HUES48 (cell line): ENCODE data around the gene EZH2.
A peak's percentile ranks its signal among the peaks of the same experiment; 100 is the strongest.

Source experiments
- H3K27ac ChIP-seq: one replicate; pipeline ENCODE4 v1.7.0; 2013; ENCODE audit warnings: low read depth, low read length, inconsistent platforms
- H3K27me3 ChIP-seq: 2 replicates; pipeline ENCODE4 v1.6.1; 2013; ENCODE audit warnings: mild to moderate bottlenecking, low read length; ENCODE audit not compliant: control insufficient read depth, insufficient read depth
- H3K36me3 ChIP-seq: 2 replicates; pipeline ENCODE4 v1.6.1; 2013; ENCODE audit warnings: low read length; ENCODE audit not compliant: control insufficient read depth, insufficient read depth
- H3K4me1 ChIP-seq: 2 replicates; pipeline ENCODE4 v1.6.1; 2013; ENCODE audit warnings: mild to moderate bottlenecking, low read length; ENCODE audit not compliant: control insufficient read depth, insufficient read depth
- H3K4me3 ChIP-seq: 2 replicates; pipeline ENCODE4 v1.5.1; 2013; ENCODE audit warnings: mild to moderate bottlenecking, low read depth, low read length
- H3K9ac ChIP-seq: 2 replicates; pipeline ENCODE4 v1.6.1; 2013; ENCODE audit warnings: mild to moderate bottlenecking, low read depth, low read length, moderate library complexity
- H3K9me3 ChIP-seq: 2 replicates; pipeline ENCODE4 v1.6.1; 2013; ENCODE audit warnings: low read length; ENCODE audit not compliant: control insufficient read depth, insufficient read depth

EZH2 gene

GRCh38 chr7:148809856-148810255 is 74.2 kb downstream of the EZH2 start:
- Histone ChIP-seq H3K9ac (no peak overlapping the region), H3K4me1 (no peaks in the 10 kb centered on the region; the same call in 1 of the 2 replicates), H3K27ac (no peak overlapping the region), H3K4me3 (no peak overlapping the region), H3K27me3 (no peaks in the 10 kb centered on the region), H3K36me3 (peaks cover 91% of the 10 kb centered on the region), H3K9me3 (no peaks in the 10 kb centered on the region)

- Histone ChIP-seq H3K9me3 (no peaks in the 10 kb centered on the region), H3K4me1 (no peaks in the 10 kb centered on the region; the same call in 1 of the 2 replicates), H3K9ac (no peak overlapping the region), H3K27ac (no peak overlapping the region), H3K27me3 (no peaks in the 10 kb centered on the region), H3K36me3 (peaks cover 67% of the 10 kb centered on the region), H3K4me3 (no peak overlapping the region)
Measured at GRCh38 chr7:148807436-148807835, 76.7 kb downstream of the EZH2 start.

- H3K36me3 ChIP-seq = peaks cover 62% of the 10 kb centered on the region
- no peak overlapping the region for H3K27ac ChIP-seq
- no peaks in the 10 kb centered on the region; the same call in 1 of the 2 replicates for H3K4me1 ChIP-seq
- H3K4me3 ChIP-seq = no peak overlapping the region
- H3K9ac ChIP-seq = no peak overlapping the region
- no peaks in the 10 kb centered on the region for H3K27me3 ChIP-seq
- no peaks in the 10 kb centered on the region for H3K9me3 ChIP-seq
Measured at GRCh38 chr7:148806187-148806586, 77.9 kb downstream of the EZH2 start.

- Histone ChIP-seq H3K9me3 (no peaks in the 10 kb centered on the region), H3K4me1 (peaks cover 13% of the 10 kb centered on the region), H3K27ac (no peak overlapping the region), H3K4me3 (no peak overlapping the region), H3K36me3 (peaks cover 62% of the 10 kb centered on the region), H3K27me3 (no peaks in the 10 kb centered on the region), H3K9ac (no peak overlapping the region)
Measured at GRCh38 chr7:148804343-148805235, 79.5 kb downstream of the EZH2 start.

- 0 out of 2 replicates have a peak, but pooled peaks cover 2% of the 10 kb centered on the region for H3K9me3 ChIP-seq
- no peak overlapping the region for H3K27ac ChIP-seq
- H3K36me3 ChIP-seq = peaks cover 63% of the 10 kb centered on the region
- no peak overlapping the region for H3K9ac ChIP-seq
- no peak overlapping the region for H3K4me3 ChIP-seq
- H3K4me1 ChIP-seq = peaks cover 14% of the 10 kb centered on the region
- no peaks in the 10 kb centered on the region for H3K27me3 ChIP-seq
Measured at GRCh38 chr7:148803094-148803493, 81.0 kb downstream of the EZH2 start.

- H3K27ac ChIP-seq = no peak overlapping the region
- peaks cover 14% of the 10 kb centered on the region for H3K4me1 ChIP-seq
- H3K9ac ChIP-seq = no peak overlapping the region
- no peak overlapping the region for H3K4me3 ChIP-seq
- peaks cover 63% of the 10 kb centered on the region for H3K36me3 ChIP-seq
- no peaks in the 10 kb centered on the region for H3K27me3 ChIP-seq
- 0 out of 2 replicates have a peak, but pooled peaks cover 2% of the 10 kb centered on the region for H3K9me3 ChIP-seq
Measured at GRCh38 chr7:148802101-148802493, 82.0 kb downstream of the EZH2 start.

GRCh38 chr7:148800677-148801076 is 83.4 kb downstream of the EZH2 start:
- Histone ChIP-seq H3K27me3 (no peaks in the 10 kb centered on the region), H3K36me3 (peaks cover 63% of the 10 kb centered on the region), H3K9me3 (0 out of 2 replicates have a peak, but pooled peaks cover 2% of the 10 kb centered on the region), H3K27ac (peak overlapping the region; percentile 58), H3K4me3 (no peak overlapping the region), H3K9ac (no peak overlapping the region), H3K4me1 (peaks cover 14% of the 10 kb centered on the region)

- 0 out of 2 replicates have a peak, but pooled peaks cover 2% of the 10 kb centered on the region for H3K9me3 ChIP-seq
- no peaks in the 10 kb centered on the region for H3K27me3 ChIP-seq
- no peak overlapping the region for H3K4me3 ChIP-seq
- H3K4me1 ChIP-seq = peaks cover 14% of the 10 kb centered on the region
- no peak overlapping the region for H3K9ac ChIP-seq
- H3K27ac ChIP-seq = peak overlapping the region; percentile 63
- peaks cover 64% of the 10 kb centered on the region for H3K36me3 ChIP-seq
Measured at GRCh38 chr7:148799893-148800555, 84.1 kb downstream of the EZH2 start.

GRCh38 chr7:148796841-148797240 is 87.2 kb downstream of the EZH2 start:
- Histone ChIP-seq H3K36me3 (peaks cover 89% of the 10 kb centered on the region), H3K27ac (no peak overlapping the region), H3K9me3 (0 out of 2 replicates have a peak, but pooled peaks cover 2% of the 10 kb centered on the region)

GRCh38 chr7:148794476-148794875 is 89.6 kb downstream of the EZH2 start:
- no peak overlapping the region for H3K27ac ChIP-seq
- H3K36me3 ChIP-seq = peaks cover 91% of the 10 kb centered on the region
- H3K9ac ChIP-seq = no peak overlapping the region
- H3K9me3 ChIP-seq = 0 out of 2 replicates have a peak, but pooled peaks cover 2% of the 10 kb centered on the region
- no peaks in the 10 kb centered on the region for H3K4me1 ChIP-seq
- H3K27me3 ChIP-seq = no peaks in the 10 kb centered on the region
- no peak overlapping the region for H3K4me3 ChIP-seq

More at GRCh38 chr7:148796841-148797240, 87.2 kb downstream of the EZH2 start:
- no peak overlapping the region for H3K4me3 ChIP-seq
- H3K27me3 ChIP-seq = no peaks in the 10 kb centered on the region
- no peak overlapping the region for H3K9ac ChIP-seq
- peaks cover 14% of the 10 kb centered on the region for H3K4me1 ChIP-seq

GRCh38 chr7:148793590-148793989 is 90.5 kb downstream of the EZH2 start:
- Histone ChIP-seq H3K4me1 (no peaks in the 10 kb centered on the region), H3K27me3 (no peaks in the 10 kb centered on the region), H3K36me3 (peaks cover 91% of the 10 kb centered on the region), H3K9ac (no peak overlapping the region), H3K9me3 (no peaks in the 10 kb centered on the region), H3K4me3 (no peak overlapping the region), H3K27ac (no peak overlapping the region)
